A673 (cell line): ENCODE data around the gene KIFBP.

Experiments used
- EZH2 ChIP-seq: fragments of 200-600 bp; sonication (generic); IDR thresholded peaks from 2 replicates; pipeline ENCODE4 v1.6.1; 2017; ENCODE audit warnings: borderline replicate concordance, low read depth, mild to moderate bottlenecking, mixed read lengths, antibody characterized with exemption, low read length; ENCODE audit not compliant: poor library complexity, severe bottlenecking
- TF ChIP-seq, protein P1 (sequence below): fragments of 300-800, 200-600 bp; sonication (generic); conservative IDR thresholded peaks from 2 replicates; pipeline ENCODE4 v1.5.1; 2017; ENCODE audit warnings: low read depth, mild to moderate bottlenecking, antibody characterized with exemption, low read length, moderate library complexity, mixed read lengths

DNA sequence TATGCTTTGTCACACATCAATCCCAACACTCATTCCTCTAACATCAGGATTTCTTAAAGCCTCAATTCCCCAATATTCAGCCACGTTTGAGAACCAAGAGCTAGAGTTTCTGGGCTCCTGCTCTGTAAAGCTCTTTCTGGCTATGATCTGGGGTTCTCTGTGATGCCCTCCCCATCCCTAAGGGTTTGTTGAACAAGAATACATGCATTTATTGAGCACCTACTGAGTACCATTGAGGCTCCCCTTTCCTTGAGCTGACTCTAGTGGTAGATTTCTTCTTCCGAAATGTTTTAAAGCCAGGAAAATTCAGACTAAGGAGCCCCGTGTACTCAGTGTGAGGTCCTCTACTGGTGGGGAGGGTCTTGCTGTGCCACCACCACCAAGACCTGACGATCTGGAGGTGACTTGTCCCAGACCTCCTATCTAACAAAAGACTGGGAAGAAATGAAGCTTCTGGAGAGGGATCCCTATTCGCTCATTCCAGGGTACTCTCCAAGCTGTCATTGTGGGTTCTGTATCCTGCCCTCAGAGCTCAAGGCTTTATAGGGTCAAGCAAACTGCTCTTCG, 76.2 kb downstream of the KIFBP start:
- TF ChIP-seq, protein P1, sequence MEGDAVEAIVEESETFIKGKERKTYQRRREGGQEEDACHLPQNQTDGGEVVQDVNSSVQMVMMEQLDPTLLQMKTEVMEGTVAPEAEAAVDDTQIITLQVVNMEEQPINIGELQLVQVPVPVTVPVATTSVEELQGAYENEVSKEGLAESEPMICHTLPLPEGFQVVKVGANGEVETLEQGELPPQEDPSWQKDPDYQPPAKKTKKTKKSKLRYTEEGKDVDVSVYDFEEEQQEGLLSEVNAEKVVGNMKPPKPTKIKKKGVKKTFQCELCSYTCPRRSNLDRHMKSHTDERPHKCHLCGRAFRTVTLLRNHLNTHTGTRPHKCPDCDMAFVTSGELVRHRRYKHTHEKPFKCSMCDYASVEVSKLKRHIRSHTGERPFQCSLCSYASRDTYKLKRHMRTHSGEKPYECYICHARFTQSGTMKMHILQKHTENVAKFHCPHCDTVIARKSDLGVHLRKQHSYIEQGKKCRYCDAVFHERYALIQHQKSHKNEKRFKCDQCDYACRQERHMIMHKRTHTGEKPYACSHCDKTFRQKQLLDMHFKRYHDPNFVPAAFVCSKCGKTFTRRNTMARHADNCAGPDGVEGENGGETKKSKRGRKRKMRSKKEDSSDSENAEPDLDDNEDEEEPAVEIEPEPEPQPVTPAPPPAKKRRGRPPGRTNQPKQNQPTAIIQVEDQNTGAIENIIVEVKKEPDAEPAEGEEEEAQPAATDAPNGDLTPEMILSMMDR: no peak
- no peak for TF ChIP-seq EZH2
